Right atrium auricular region (tissue), 2 donors: Measurements from ENCODE around the gene DACT3. TPM values are rescaled to one million over a fixed set of nuclear protein-coding genes. Genes with fewer than 3 reads are reported as not detected.

ENCODE experiments used
- DNase-seq: peaks from one replicate; pipeline ENCODE4 v3.0.0-alpha.2; 2019; ENCODE audit warnings: low spot score
- H3K27ac ChIP-seq, 2 donors: fragments of 200-600 bp; sonication (generic); 1 replicate in 1 of 2; 2 replicates in 1 of 2; pipeline ENCODE4 v1.5.1; 2016 to 2019
- H3K27me3 ChIP-seq, 2 donors: fragments of 200-600 bp; sonication (generic); one replicate each; pipeline versions ENCODE4 v1.5.1 to v1.6.0; 2017 to 2019
- H3K36me3 ChIP-seq: fragments of 200-600 bp; sonication (generic); one replicate; pipeline ENCODE4 v1.5.1; 2016
- H3K4me1 ChIP-seq, 2 donors: fragments of 200-600 bp; sonication (generic); one replicate each; pipeline versions ENCODE4 v1.5.1 to v1.6.0; 2017 to 2019
- H3K4me3 ChIP-seq, 2 donors: fragments of 200-600 bp; sonication (generic); 1 replicate in 1 of 2; 2 replicates in 1 of 2; pipeline ENCODE4 v1.5.1; 2017 to 2019; ENCODE audit warnings: mild to moderate bottlenecking in 1 of 2, moderate library complexity in 1 of 2
- H3K9me3 ChIP-seq, 2 donors: fragments of 200-600 bp; sonication (generic); one replicate each; pipeline ENCODE4 v1.5.1; 2019
- total RNA-seq, 2 donors: library from RNA; depleted of rRNA; stranded (reverse); fragments of >200 nt; gene quantifications; one replicate each; pipeline ENCODE4 v1.1.0, GENCODE V29; 2016
- TF ChIP-seq, protein P1 (sequence below), 2 donors: fragments of 200-600 bp; sonication (generic); IDR thresholded peaks; one replicate each; pipeline ENCODE4 v1.5.1; 2019; ENCODE audit warnings: antibody characterized with exemption in 2 of 2

The DACT3 gene
- total RNA-seq, 2 donors from 2014 or later = 23.5 to 25.9 TPM

DNA sequence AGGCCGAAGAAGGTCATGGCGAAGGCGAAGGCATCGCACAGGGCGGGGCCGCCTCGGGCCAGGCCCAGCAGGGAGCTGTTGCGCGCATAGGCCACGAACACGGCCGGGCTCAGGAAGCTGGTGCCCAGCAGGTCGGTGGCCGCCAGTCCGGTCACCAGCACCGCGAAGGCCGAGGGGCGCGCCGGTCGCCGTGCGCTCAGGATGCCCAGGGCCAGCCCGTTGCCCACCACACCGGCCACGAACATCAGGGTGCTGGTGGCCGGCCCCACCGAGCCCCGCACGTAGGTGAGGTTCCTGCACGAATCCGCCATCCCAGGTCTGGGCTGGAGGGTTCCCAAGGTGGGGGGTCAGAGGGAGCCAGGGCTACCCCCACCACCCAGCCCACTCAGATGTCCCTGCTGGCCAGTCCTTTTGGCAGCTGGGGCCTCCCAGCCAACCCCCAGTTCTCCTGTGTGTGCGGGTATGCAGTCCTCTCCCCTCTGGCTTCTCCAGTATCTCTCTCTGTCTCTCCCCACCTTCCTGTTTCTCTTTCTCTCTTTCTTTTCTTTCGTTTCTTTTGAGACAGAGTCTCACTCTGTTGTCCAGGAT is 37.0 kb downstream of the DACT3 start:
- H3K36me3 ChIP-seq = no peaks in the 10 kb centered on the region
- TF ChIP-seq, protein P1, sequence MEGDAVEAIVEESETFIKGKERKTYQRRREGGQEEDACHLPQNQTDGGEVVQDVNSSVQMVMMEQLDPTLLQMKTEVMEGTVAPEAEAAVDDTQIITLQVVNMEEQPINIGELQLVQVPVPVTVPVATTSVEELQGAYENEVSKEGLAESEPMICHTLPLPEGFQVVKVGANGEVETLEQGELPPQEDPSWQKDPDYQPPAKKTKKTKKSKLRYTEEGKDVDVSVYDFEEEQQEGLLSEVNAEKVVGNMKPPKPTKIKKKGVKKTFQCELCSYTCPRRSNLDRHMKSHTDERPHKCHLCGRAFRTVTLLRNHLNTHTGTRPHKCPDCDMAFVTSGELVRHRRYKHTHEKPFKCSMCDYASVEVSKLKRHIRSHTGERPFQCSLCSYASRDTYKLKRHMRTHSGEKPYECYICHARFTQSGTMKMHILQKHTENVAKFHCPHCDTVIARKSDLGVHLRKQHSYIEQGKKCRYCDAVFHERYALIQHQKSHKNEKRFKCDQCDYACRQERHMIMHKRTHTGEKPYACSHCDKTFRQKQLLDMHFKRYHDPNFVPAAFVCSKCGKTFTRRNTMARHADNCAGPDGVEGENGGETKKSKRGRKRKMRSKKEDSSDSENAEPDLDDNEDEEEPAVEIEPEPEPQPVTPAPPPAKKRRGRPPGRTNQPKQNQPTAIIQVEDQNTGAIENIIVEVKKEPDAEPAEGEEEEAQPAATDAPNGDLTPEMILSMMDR (IDR thresholded peaks at IDR 0.05) = no peak
- H3K4me1 ChIP-seq = peaks cover 0 to 69% of the 10 kb centered on the region in 2 donors
- no peak for DNase-seq
- H3K27ac ChIP-seq = peak overlapping the region; percentile 72 to 83
- no peaks in the 10 kb centered on the region for H3K27me3 ChIP-seq
- no peaks in the 10 kb centered on the region for H3K9me3 ChIP-seq
- H3K4me3 ChIP-seq = peak overlapping the region; percentile 33 to 38

DNA sequence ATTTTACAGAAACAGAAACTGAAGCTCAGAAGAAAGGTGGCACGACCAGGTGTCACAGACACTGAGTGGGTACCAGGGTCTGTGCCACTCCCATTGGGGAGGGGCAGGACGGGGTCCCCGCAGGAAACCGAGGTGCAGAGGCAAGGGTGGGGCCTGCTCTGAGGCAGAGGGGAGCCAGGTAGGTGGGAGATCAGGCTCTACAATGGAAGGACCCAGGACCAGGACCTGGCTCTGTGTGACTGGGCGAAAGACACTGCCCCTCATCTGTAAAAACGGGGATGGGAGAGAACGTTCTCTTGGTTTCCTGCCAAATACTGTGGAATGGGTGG is 38.9 kb downstream of the DACT3 start:
- Histone ChIP-seq H3K27me3 (no peaks in the 10 kb centered on the region), H3K4me1 (peaks cover 0 to 78% of the 10 kb centered on the region in 2 donors), H3K27ac (peak overlapping the region; percentile 65 to 71), H3K9me3 (no peaks in the 10 kb centered on the region), H3K4me3 (peak overlapping the region; percentile 19 to 25), H3K36me3 (no peaks in the 10 kb centered on the region)
- no peak for DNase-seq
- TF ChIP-seq, protein P1 (IDR thresholded peaks at IDR 0.05) = no peak

DNA sequence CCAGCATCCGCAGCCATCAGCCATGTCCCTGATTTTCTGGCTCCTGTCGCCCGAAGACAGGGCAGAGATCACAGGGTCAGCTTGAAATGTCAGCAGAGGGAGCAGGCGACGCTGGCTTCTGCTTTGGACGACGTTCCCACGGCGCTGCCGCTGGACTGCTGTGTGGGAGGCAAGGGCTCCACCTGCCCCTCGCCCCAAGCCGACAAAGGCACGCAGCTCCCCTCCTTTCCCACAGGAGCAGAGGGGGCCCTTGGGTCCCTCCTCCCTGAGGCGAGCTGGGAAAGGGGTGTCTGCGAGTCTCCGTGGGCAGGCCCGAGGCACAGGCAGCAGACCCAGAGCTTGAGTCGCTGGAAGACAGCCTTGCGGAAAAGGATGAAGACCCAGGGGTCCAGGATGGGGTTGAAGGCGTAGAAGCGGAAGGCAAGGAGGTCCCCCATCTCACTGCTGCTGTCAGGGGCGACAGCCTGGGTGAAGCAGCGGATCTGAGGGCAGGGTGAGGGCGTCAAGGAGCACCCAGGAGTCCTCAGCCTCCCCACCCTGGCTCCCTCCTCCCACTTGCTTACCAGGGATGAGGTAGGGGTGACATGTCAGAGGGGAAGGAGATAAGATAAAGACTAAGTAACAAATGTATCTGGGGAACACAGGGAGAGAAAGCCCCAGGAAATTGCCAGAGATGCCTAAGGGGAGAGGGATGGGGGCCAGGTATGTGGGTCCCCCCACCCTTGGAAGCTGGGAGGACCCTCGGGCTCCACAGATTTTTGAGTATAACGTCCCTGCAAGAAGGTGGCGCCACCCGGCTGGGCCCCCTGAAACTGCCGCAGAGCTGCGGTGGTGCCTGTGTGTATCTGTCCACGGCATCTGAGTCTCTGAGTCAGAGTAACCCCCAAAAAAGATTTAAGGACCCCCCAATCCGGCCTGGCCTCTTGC is 39.5 kb downstream of the DACT3 start:
- Histone ChIP-seq H3K27ac (peak overlapping the region; percentile 65 to 71), H3K9me3 (no peaks in the 10 kb centered on the region), H3K4me3 (peak overlapping the region; percentile 19 to 25), H3K4me1 (peaks cover 0 to 81% of the 10 kb centered on the region in 2 donors), H3K27me3 (no peaks in the 10 kb centered on the region), H3K36me3 (no peaks in the 10 kb centered on the region)
- TF ChIP-seq, protein P1 (IDR thresholded peaks at IDR 0.05) = no peak
- no peak for DNase-seq

- no peaks in the 10 kb centered on the region for H3K36me3 ChIP-seq
- no peak for DNase-seq
- no peaks in the 10 kb centered on the region for H3K9me3 ChIP-seq
- H3K27me3 ChIP-seq = no peaks in the 10 kb centered on the region
- H3K27ac ChIP-seq = peak overlapping the region; percentile 65 to 71
- H3K4me3 ChIP-seq = peak overlapping the region; percentile 19 to 25
- H3K4me1 ChIP-seq = peaks cover 0 to 73% of the 10 kb centered on the region in 2 donors
- TF ChIP-seq, protein P1 (IDR thresholded peaks at IDR 0.05) = no peak
Measured at GRCh38 chr19:46620716-46621115, 40.3 kb downstream of the DACT3 start.

DNA sequence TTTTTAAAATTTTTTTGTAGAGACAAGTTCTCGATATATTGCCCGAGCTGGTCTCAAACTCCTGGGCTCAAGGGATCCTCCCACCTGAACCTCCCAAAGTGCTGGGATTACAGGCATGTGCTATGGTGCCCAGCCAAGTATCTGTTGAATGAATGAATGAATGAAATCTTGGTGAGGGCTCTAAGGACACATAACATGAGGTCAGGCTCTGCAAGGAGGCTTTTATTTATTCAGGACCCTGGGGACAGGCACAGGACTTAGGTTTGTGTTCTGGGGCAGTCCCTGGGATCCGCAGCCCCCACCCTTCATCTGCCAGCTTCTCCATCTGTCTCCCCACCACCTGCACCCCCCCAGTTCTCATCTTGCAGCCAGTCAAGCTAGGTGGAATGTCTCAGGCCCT is 40.7 kb downstream of the DACT3 start:
- Histone ChIP-seq H3K36me3 (no peaks in the 10 kb centered on the region), H3K27me3 (no peaks in the 10 kb centered on the region), H3K27ac (peak overlapping the region; percentile 65 to 71), H3K4me3 (no peak overlapping the region), H3K4me1 (peaks cover 0 to 69% of the 10 kb centered on the region in 2 donors), H3K9me3 (no peaks in the 10 kb centered on the region)
- TF ChIP-seq, protein P1 (IDR thresholded peaks at IDR 0.05) = no peak
- no peak for DNase-seq
